NCI-H774 (cell line): ENCODE measurements around the gene IRAK3.
A peak's percentile ranks its signal among the peaks of the same experiment; 100 is the strongest.
"Not testable (repeated sequence)": the region's sequence is repeated elsewhere in the genome, so short reads cannot be mapped to it uniquely, and the experiment has no call there.

Experiments used
- DNase-seq: peaks from one replicate; lab custom pipeline; 2025; lab: John Stamatoyannopoulos, UW

The IRAK3 gene

GRCh38 chr12:66258011-66258410, 69.0 kb downstream of the IRAK3 start:
- no peak for DNase-seq

DNA sequence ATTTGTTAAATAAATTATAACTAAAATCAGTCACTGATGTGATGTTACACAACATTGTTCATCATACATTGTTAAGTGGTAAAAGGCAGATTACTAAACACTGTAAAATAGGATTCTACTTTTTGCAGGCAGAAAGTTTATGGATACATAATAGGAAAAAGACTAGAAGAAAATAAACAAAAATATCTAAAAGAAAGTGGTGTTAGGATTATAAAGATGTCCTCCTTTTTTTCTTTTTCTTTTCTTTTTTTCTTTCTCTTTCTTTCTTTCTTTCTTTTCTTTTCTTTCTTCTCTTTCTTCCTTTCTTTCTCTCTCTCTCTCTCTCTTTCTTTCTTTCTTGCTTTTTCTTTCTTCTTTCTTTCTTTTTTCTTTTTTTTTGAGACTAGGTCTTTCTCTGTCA, 73.7 kb downstream of the IRAK3 start:
- no peak for DNase-seq

DNA sequence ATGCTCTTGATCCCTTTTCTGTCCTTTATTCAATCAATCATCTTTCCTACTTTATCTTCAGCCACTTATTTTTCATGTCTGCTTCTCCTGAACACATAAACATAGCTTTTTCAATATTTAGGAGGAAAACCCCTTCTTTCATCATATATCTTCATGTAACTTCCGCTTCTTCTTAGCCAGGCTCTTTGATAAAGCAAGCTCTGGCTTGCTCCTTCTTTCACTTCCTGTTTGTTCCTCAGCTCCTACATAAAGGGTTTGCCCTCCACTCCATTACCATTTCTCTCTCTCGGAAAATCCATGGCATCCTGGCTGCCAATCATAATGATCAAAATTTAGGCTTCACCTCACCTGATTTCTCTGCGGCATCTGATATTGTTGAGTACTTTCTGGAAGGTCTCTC, 79.5 kb downstream of the IRAK3 start:
- no peak for DNase-seq

DNA sequence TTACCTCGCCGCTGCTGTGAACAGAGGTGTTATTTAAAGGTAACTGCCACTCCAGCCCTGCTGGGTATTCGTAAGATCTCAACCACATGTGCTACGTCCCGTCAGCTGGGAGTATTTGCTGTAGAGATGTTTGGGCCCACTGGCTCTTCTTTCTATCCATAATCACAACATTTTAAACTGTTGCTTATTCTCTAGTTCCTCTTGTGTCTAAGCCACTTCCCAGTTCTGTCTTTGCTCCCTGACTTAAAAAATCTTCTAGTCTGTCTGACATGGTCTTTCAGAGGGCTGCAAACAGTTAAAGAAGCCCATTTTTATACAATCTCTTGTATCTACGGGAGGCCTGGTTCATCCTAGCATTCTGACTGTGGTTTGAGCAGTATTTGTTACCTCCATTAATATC, 80.1 kb downstream of the IRAK3 start:
- no peak for DNase-seq

- DNase-seq = peak; percentile 26
These were observed 80.9 kb downstream of the IRAK3 start for GRCh38 chr12:66269757-66270383.

- DNase-seq = no peak
These were observed 81.6 kb downstream of the IRAK3 start for GRCh38 chr12:66270613-66271012.

- DNase-seq = no peak
These were observed 83.6 kb downstream of the IRAK3 start for GRCh38 chr12:66272650-66273049.

GRCh38 chr12:66273147-66273546, 84.1 kb downstream of the IRAK3 start:
- no peak for DNase-seq

DNA sequence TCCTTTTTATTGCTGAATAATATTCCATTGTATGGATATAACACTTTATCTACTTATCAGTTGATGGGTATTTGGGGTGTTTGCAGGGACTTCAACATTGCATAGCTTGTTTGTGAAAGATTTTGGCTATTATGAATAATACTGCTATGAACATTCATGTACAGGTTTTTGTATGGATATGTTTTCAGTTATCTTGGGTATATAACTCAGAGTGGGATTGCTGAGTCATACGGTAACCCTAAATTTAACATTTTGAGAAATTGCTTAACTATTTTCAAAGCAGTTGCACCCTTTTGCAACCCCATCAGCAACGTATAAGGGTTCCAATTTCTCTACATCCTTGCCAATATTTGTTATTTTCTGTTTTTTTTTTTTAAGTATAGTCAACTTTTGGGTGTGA, 86.0 kb downstream of the IRAK3 start:
- no peak for DNase-seq

DNA sequence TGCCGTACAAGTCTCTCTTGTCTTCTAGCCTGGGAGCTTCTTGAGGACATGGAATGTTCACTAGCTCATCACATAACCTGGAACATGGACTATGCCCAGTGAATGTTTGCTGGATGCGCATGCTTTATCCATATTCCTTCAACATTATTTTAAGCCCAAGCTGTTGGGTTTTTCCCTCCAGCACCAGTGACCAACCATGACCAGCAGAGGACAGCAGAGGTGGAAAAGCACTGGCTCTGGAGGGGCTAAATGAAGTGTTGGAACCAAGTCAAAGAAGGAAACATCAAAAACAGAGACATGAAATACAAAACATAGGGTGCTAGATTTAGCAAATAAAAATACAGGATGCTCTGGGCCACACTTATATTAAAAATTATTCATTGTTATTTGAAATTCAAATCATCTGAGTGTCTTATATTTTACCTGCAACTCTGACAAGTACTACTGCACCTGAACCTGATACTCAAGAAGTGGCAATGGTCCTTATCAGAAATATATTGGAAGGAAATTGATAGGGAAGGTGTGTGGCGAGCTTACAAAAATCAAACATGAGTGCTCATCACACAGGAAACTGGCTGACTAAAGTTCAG, 90.2 kb downstream of the IRAK3 start:
- DNase-seq = no peak

- no peak for DNase-seq
These were observed 91.5 kb downstream of the IRAK3 start for GRCh38 chr12:66280561-66280960.

DNA sequence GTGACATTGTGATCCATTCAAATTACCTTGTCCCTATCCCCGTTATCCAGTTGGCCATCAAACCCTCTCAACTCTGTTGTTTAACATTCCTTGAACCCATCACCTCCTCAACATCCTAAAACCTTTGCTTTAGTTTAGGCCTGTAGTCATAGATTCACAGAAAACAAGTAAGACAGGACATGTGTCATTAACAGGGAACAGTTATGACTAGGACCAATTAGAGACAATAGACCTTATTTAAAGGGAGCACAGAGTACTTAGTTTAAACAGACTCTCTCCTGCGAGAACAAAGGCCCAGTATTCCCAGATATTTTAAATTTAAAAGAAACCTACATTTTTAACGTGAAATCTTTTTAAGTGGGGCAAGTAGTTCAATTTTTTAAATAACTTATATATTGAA, 93.2 kb downstream of the IRAK3 start:
- DNase-seq = no peak

DNA sequence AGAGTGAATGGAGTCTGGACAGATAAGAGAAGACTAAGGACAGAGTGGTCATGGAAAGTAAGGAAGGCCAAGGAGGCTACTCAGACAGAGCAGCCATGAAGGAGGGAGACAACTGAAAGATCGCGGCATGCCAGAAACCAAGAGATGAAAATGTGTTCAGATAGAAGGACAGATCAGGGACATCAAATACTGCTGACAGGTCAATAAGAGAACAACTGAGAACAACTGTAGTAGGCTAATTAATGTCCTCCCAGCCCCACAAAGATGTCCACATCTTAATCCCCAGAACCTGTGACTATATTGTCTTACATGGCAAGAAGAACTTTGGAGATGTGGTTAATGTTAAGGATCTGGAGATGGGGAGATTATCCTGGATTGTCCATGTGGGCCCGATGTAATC, 98.3 kb downstream of the IRAK3 start:
- DNase-seq = no peak

GRCh38 chr12:66288121-66288520, 99.1 kb downstream of the IRAK3 start:
- DNase-seq = no peak

DNA sequence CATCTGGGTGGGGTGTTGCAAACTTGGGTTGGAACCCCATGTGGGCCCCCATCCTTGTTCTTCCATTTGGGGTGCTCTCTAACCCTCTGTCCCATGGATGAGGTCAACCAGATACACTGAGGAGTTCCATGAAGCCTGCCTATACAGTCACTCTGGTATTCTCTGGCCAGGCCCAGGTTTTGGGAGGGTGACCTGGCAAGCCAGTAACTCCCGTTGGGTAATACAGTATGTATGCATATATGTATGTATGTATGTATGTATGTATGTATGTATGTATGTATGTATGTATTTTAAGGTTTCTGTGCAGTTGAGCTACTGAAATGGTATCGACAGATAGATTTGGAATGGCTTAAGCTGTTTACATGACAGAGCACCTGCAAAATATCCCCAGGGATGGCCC, 100.5 kb downstream of the IRAK3 start:
- no peak for DNase-seq

DNA sequence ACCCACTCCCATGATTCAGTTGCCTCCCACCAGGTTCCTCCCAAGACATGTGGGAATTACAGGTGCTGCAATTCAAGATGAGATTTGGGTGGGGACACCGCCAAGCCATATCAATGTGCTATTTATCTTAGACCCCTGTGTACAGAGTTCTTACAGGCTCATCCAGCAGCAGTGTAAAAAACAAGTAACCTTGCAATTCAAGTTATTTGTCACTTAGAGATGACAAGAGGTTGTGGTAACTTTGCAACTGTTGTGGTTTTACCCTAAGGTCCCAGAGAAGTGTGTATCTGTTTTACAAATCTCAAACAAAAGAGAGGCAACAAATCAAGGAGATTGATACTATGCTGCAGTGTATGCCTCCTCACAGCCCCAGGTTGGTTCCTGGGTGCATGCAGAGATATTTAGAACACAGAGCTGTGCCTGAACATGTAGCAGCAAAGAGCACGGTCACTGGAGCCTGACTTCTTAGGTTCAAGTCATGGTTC, 101.7 kb downstream of the IRAK3 start:
- no peak for DNase-seq

GRCh38 chr12:66296176-66296683, 107.2 kb downstream of the IRAK3 start:
- no peak for DNase-seq

GRCh38 chr12:66297080-66297479, 108.1 kb downstream of the IRAK3 start:
- no peak for DNase-seq

DNA sequence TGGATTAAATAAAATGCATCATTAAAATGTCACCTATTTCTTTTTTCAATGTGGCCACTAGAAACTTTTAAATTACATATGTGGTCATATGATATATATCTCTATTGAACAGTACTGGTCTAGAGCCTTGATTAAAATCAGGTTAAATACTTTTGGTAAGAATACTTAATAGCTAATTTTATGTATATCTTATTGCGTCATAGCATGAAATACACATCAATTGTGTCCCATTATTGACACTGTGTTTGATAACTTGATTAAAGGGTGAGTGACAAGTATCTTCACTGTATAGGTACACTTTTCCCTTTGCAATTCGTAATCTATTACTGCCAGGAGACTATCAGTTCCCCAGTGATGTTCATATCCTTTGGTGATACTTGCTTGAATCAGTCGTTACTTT, 108.9 kb downstream of the IRAK3 start:
- no peak for DNase-seq

GRCh38 chr12:66301944-66302826, 113.2 kb downstream of the IRAK3 start, which contains the start of gene HELB:
Gene HELB, plus strand, starts transcription at chr12:66302493. Its CDS starts 111 bp downstream, at chr12:66302604.
- peak; percentile 98 for DNase-seq

DNA sequence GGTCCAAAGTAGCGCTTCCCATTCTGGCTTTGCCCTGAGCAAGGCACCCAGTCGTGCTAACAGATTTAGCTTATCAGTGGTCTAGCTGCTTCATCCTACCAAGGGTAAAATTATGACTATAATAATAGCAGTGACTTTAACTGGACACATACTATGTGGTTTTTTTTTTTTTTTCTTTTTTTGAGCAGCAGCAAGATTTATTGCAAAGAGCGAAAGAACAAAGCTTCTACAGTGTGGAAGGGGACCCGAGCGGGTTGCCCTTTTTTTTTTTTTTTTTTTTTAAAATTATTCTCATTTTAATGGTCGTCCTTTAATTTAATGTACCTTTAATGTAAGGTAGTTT, 113.8 kb downstream of the IRAK3 start:
- DNase-seq = peak; percentile 52

GRCh38 chr12:66303316-66303804, 114.3 kb downstream of the IRAK3 start:
- not testable (repeated sequence) for DNase-seq
